AG10803 (cell line): ENCODE results near the gene ASIC4.

Source experiments
- DNase-seq: peaks from one replicate; pipeline ENCODE4 v3.0.0; 2010; ENCODE audit warnings: low read depth
- H3K4me3 ChIP-seq: 2 replicates; pipeline ENCODE4 v1.5.1; 2011; ENCODE audit warnings: mild to moderate bottlenecking, low read length, control low read depth
- TF ChIP-seq, protein P1 (sequence below): conservative IDR thresholded peaks from 2 replicates; pipeline ENCODE4 v1.5.1; 2011; ENCODE audit warnings: mild to moderate bottlenecking, low read length, control low read depth, inconsistent platforms

Gene ASIC4

DNA sequence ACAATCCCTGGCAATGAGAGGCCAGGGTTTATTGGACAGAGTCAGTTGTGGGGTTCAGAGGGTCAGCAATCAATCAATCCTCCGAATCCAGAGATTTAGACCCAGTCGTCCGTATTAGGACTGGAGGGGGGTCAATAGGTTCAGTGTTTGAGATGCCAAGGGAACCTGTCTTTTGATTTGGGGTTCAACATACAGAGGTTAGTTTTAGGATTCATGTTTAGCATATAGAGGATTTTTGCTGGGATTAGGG, 15.3 kb upstream of the ASIC4 start:
- peak overlapping the region; percentile 89 for H3K4me3 ChIP-seq
- DNase-seq: no peak
- TF ChIP-seq, protein P1, sequence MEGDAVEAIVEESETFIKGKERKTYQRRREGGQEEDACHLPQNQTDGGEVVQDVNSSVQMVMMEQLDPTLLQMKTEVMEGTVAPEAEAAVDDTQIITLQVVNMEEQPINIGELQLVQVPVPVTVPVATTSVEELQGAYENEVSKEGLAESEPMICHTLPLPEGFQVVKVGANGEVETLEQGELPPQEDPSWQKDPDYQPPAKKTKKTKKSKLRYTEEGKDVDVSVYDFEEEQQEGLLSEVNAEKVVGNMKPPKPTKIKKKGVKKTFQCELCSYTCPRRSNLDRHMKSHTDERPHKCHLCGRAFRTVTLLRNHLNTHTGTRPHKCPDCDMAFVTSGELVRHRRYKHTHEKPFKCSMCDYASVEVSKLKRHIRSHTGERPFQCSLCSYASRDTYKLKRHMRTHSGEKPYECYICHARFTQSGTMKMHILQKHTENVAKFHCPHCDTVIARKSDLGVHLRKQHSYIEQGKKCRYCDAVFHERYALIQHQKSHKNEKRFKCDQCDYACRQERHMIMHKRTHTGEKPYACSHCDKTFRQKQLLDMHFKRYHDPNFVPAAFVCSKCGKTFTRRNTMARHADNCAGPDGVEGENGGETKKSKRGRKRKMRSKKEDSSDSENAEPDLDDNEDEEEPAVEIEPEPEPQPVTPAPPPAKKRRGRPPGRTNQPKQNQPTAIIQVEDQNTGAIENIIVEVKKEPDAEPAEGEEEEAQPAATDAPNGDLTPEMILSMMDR: no peak

DNA sequence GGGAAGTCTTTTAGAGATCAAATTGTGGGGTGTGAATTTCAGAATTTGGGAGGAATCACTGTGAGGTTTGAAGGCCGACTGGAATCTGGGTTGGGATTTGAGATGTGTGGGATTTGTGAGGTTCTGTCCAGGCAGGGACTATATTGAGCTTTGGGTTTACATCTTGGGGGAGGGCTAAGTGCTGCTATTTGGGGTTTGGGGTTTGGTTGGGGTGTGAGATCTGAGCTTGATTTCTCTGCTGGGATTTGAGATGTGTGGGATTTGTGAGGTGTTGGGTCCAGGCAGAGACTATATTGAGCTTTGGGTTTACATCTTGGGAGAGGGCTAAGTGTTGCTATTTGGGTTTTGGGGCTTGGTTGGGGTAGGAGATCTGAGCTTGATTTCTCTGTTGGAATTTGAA, 14.7 kb upstream of the ASIC4 start:
- no peak for DNase-seq
- TF ChIP-seq, protein P1: no peak

DNA sequence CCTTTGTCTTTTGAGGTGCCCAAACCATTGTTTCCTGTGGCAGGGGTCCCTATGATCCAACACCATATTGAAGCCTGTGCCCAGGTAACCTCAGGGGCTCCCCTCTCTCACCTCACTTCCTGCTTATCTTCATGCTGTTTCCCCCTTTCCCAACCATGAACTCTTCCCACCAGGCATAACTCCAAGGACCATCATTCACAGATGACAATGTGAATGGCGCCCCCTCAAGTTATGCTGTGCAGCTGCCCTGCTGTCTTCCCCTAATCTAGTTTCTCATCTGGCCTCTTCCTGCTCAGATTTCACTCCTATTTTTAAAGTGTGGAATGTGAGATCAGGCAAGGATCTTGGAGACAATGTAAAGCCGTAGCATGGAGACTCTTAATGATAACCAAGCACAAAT, 14.1 kb upstream of the ASIC4 start:
- peak overlapping the region; percentile 89 for H3K4me3 ChIP-seq
- DNase-seq: no peak

More for the DNA sequence above, 14.7 kb upstream of the ASIC4 start:
- H3K4me3 ChIP-seq: peak overlapping the region; percentile 89

DNA sequence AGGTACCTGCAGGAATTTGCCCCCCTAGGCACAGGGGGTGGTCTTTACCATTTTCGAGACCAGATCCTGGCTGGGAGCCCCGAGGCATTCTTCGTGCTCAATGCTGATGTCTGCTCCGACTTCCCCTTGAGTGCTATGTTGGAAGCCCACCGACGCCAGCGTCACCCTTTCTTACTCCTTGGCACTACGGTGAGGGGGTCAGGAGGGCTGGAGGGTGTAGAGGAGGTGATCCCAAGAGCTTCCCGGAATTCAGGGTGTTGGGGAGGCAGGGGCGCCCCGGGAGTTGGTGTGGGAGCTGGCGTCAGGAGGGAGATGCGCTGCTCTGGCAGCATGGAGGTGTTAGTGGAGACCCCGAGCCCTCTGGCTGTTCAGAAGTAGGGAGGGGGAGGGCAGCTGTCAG, 12.4 kb upstream of the ASIC4 start:
- no peak overlapping the region for H3K4me3 ChIP-seq
- DNase-seq: no peak
- TF ChIP-seq, protein P1: no peak

More for the DNA sequence above, 14.1 kb upstream of the ASIC4 start:
- TF ChIP-seq, protein P1: peak; percentile 34

DNA sequence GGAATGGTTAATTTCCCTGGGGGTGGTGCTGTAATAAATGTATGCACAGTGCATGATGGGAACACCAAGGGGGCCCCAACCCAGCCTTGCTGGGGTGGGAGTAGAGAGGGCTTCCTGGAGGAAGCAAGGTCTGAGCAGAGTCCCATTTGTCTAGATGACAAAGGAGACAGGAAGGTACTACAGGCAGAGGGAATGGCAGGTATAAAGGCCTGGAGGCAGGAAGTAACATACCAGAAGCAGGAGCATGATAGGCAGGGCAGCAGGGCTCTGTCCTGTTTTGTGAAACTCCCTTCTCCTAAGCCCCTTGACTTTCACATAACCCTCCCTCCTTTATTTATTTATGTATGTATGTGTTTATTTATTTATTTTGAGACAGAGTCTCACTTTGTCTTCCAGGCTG, 11.7 kb upstream of the ASIC4 start:
- no peak overlapping the region for H3K4me3 ChIP-seq
- TF ChIP-seq, protein P1: no peak
- DNase-seq: no peak

DNA sequence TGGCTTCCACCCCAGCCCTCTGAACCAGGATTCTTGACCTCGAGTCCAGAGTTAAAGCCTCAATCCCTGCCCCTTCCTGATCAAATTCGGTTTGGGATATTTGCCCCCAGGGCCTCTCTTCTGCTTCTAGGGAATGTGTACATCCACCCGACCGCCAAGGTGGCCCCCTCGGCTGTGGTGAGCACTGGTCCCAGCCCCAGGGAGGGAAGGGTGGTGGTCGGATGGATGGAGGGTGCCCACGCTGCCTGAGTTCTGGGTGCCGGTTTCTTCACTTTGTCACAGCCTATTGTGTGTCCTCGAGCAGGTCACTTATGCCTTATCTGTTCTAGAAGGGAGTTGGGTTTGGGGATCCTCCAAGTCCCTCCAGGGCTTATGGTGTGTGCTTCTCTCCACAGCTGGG, 8.7 kb upstream of the ASIC4 start:
- TF ChIP-seq, protein P1: no peak

DNA sequence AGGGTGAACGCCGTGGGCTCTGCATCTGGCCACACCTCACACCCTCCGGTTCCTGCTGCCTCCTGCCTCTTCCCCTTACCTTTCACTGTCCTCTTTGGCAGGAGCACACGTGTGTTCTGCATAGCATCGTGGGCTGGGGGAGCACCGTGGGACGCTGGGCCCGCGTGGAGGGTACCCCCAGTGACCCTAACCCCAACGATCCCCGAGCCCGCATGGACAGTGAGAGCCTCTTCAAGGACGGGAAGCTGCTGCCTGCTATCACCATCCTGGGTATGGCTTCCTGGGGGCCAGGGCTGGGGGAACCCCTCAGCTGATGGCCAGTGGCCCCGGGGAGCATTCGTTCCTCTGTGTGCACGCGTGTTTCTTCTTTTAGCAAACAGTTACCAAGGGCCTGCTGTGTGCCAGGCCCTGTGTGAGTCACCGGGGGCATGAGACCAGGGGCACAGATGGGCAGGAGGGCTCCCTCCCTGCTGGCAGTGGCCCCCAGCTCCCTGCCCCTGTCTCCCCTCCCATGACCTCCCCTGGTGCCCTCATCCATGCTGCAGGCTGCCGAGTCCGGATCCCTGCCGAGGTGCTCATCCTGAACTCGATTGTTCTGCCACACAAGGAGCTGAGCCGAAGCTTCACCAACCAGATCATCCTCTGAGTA, 8.0 kb upstream of the ASIC4 start:
- no peak overlapping the region for H3K4me3 ChIP-seq

More for the DNA sequence above, 8.7 kb upstream of the ASIC4 start:
- H3K4me3 ChIP-seq: no peak overlapping the region
- DNase-seq: no peak

More for the DNA sequence above, 8.0 kb upstream of the ASIC4 start:
- TF ChIP-seq, protein P1: no peak
- no peak for DNase-seq
